WI38 (cell line): ENCODE measurements around the gene TOMM34.

Source experiments
- H3K4me3 ChIP-seq: 2 replicates; pipeline ENCODE4 v1.5.1; 2011; ENCODE audit warnings: low read depth, mild to moderate bottlenecking, control low read depth, low read length
- TF ChIP-seq, protein P1 (sequence below): IDR thresholded peaks from 2 replicates; pipeline ENCODE4 v1.5.1; 2012; ENCODE audit warnings: low read depth, mild to moderate bottlenecking, control low read depth, low read length

Gene TOMM34

DNA sequence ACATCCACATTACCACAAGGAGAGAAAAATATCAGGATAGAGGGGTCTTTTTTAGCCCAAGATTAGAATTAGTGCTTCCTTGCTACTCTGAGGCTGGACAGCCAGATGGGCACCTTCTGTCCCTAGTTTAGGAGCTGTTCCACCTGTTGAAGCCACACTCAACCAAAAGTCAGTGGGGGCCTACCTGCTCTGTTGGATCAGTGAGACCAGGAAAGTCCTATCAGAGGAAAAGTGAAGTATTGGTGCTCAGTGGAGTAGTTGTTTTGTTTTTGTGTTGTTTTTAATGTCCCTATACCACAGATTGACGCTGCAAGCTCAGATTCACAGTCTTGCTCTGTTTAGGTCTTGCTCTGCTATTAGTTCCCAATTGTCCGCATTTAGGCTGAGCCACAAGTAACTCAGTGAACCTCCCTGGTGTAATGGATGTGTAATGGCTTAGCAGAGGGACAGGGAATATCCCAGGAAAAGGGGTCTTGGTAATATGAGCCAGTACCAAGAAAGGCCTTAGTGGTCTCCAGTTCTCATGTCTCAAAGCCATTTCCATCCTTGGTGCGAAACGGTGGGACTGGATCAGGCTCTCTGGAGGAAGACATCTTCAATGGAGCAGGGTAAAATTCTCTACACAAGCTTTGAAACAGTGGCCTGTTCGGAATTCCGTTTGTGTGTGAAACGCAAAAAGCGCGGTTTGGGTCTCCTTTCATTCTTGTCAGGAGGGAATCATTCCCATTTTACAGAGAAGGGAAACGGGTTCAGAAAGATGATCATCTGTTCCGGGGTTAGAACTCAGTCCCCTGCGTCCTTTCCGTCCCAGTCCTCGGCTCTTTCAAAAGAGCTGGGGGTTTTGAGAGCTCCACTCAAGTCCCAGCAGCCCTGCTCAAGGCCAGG lies 51.0 kb downstream of the TOMM34 start:
- TF ChIP-seq, protein P1, sequence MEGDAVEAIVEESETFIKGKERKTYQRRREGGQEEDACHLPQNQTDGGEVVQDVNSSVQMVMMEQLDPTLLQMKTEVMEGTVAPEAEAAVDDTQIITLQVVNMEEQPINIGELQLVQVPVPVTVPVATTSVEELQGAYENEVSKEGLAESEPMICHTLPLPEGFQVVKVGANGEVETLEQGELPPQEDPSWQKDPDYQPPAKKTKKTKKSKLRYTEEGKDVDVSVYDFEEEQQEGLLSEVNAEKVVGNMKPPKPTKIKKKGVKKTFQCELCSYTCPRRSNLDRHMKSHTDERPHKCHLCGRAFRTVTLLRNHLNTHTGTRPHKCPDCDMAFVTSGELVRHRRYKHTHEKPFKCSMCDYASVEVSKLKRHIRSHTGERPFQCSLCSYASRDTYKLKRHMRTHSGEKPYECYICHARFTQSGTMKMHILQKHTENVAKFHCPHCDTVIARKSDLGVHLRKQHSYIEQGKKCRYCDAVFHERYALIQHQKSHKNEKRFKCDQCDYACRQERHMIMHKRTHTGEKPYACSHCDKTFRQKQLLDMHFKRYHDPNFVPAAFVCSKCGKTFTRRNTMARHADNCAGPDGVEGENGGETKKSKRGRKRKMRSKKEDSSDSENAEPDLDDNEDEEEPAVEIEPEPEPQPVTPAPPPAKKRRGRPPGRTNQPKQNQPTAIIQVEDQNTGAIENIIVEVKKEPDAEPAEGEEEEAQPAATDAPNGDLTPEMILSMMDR, result no peak
- H3K4me3 ChIP-seq, result peak overlapping the region; percentile 78

DNA sequence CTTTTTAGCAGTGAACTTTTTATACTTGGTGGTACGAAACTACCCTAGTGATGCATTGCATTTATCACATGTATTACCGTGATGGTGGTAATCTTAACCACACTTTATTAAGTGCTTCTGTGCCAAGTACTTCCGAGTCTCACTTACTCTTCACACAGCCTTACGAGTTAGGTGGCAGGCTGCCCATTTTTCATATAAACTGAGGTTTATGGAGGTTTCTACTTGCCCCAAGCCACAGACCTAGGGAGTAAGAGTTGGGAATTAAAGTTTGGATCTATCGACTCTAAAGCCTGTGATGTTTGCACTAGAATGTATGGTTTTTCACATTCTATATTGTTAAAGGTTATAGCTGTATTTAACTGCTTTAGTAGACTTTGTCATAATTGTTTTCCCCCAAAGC lies 55.8 kb downstream of the TOMM34 start:
- no peak overlapping the region for H3K4me3 ChIP-seq
- TF ChIP-seq, protein P1, result no peak

DNA sequence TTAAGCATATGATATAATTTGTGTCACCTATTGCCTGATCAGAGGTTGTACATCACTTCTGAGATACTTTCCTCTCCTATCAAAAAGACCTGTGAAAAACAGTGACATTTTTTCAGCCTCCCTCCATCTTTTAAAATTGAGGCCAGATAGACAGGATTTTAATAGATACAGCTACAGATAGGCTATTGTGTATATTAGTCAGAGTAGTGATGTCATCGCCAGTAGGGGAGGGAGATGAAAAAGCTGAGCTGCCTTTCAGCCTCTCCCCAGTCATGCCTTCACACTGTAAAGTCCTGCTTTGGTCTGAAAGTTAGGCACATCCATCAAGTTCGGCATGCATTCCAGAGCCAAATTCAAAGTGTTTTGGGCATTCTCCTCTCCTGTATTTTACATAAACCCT lies 58.2 kb downstream of the TOMM34 start:
- H3K4me3 ChIP-seq, result no peak overlapping the region
- TF ChIP-seq, protein P1, result no peak

DNA sequence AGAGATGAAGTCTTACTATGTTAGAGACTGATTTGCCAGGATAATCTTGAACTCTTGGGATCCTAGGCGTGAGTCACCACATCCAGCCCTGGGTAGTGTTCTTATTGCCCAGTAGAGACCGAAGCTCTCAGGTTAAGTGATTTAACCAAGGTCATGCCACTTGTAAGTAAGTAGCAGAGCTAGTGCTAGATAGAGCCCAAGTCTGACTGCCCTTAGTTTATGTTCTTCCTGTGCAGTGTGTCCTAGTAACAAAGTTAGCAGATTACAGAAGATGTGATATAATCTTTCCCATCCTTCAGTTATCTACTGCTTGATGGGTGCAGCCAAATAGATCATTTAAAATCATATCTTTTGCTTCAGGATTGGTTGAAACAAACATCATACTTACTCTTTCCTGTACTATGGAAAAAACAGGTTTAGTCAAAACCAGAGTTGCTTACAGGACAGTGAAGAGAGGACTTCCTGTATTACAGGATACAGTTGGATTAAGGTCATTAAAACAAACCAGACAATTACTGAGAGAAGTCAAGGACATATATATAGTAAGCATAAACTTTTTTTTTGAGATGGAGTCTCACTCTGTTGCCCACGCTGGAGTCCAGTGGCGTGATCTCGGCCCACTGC lies 59.9 kb downstream of the TOMM34 start:
- TF ChIP-seq, protein P1, result no peak
- H3K4me3 ChIP-seq, result no peak overlapping the region

DNA sequence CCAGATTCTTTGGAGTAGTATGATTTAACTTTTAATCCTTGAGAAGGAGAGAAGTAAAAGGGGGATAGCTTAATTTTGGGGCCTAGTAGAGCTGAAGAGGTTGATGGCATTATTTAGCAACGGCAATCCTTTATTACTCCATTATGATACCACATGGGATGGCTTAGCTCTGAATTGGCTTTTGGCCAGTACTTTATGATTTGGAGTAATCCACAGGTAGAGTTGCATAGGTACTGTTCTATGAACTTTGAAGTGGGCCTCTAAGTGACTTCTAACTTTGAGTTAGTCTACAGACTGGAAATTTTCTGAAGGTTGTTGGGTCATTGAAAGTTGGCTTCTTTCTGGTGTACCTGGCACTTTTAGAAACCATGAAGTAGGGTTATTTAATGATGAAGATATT lies 63.1 kb downstream of the TOMM34 start:
- TF ChIP-seq, protein P1, result no peak
- no peak overlapping the region for H3K4me3 ChIP-seq

DNA sequence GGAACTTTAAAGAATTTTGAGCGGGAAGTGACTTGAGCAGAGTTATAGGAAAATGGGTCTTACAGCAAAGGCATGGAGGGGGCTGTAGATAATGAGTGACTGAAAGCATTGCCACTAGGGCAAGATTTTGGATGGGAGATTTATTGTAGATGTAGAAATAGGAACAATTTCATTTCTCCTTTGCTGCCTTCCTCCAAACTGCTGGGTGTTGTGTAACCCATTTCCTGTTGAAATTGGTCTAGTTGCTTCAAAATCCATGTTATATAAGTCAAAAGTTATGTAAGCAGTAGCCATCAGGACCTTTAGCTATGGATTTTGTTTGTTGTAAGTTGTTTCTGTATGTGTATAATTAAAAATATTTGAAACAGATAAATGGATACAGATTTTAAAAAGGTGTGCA lies 63.6 kb downstream of the TOMM34 start:
- no peak overlapping the region for H3K4me3 ChIP-seq

More for the DNA sequence above, 63.6 kb downstream of the TOMM34 start:
- TF ChIP-seq, protein P1, result no peak
